HG03045 (cell line): Measurements from ENCODE around the gene CCNL2.

Experiments
- ATAC-seq: cut with Tn5 transposase; IDR thresholded peaks from one replicate; pipeline ENCODE4 v1.9.1; 2021; ENCODE audit warnings: mild to moderate bottlenecking, moderate library complexity; ENCODE audit not compliant: unreplicated experiment

Gene CCNL2

GRCh38 chr1:1359308-1359663, 39.8 kb downstream of the CCNL2 start:
- ATAC-seq, result no peak

DNA sequence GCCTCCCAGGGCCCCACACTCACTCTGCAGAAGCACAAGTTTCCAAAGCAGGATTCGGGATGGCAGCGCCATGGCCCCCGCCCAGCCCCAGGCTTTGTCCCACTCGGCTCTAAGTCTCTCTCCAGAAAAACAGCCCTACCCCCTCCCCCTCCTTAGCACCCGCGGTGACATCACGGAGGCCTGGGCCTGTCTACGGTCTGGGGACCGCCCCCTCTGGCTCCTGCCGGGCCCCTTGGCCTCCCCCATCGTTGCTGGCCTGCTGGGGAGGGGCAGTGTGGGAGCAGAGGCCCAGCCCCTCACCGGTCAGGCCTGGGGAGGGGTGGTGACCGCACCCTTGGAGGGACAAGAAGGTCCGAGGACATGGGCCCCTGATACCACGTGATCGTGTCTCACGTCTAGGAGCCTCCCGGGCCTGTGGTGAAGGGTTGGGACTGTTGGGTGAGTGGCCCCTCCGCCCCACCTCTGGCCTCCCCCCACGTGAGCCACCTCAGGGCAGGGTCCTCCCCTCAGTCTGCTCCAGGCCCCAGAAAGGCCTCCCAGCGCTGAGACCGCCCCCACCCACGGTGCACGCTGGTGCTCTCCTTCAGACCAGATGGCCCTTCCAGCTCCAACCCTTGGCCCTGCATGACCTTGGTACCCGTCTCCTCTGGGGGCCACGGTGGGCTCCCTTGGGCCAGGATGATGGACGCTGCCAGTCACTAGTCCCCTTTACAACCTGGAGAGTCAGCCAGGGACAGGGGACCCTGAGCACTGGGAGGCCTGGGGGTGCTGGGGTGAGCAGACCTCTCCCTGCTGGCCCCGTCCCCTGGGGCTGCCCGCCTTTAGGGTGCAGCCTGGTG, 40.5 kb downstream of the CCNL2 start, which contains the start of gene MXRA8:
Gene MXRA8, minus strand, starts transcription at position 123 of the 839 bp plus-strand sequence. Its CDS starts 51 bp downstream, at position 72.
- ATAC-seq, result no peak

DNA sequence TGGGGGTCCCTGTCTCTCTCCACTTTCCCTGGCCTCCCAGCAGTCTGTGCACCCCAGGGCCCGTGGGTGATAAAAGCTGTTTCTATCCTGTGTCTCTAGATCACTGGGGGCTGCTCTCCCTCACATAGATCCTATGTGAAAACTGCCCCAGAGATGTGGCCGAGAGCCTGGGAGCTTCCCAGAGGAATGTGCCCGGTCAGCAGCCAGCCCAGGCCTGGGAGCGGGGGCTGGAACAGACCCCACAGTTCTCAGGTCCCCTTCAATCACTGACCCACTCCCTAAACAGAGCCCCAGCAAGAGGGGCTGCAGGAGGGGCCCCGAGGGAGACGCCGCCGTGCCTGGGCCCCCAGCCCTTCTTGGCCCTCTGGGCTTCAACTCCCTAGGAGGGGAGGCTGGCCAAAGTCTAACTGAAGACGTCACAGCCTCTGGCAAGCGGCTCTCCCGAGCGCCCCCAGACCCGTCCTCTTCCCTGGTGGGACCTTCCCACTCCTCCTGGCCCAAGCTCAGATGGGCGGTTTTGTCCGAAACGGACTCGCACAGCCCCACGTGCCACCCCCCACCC, 41.2 kb downstream of the CCNL2 start:
- ATAC-seq, result no peak

GRCh38 chr1:1356796-1357401, 42.2 kb downstream of the CCNL2 start:
- no peak for ATAC-seq

DNA sequence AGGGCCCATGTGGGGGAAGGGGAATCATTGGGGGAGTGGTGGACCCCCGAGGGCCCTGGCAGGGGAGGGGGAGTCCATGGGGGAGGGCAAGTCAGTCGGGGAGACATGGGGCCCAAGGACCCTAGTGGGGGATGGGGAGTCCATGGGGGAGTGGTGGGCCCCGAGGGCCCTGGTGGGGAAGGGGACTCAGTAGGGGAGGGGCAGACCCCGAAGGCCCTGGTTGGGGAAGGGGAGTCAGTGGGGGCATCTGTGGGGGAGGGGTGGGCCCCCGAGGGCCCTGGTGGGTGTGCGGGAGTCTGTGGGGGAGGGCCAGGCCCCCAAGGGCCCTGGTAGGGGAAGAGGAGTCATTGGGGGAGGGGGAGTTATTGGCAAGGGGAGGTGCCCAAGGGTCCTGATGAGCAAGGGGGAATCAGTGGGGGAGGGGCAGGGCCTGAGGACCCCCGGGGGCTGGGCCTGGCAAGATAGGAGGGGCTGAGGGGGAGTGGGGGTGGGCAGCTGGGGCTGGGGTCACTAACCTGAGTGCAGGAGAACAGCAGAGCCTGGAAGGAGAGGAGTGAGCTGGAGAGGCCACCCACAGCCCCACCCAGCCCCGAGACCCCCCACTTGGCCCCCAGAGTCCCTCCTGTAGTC, 42.9 kb downstream of the CCNL2 start:
- ATAC-seq, result no peak

- no peak for ATAC-seq
Measured at GRCh38 chr1:1355416-1355815, 43.7 kb downstream of the CCNL2 start.

GRCh38 chr1:1354271-1355247, 44.6 kb downstream of the CCNL2 start:
- no peak for ATAC-seq

DNA sequence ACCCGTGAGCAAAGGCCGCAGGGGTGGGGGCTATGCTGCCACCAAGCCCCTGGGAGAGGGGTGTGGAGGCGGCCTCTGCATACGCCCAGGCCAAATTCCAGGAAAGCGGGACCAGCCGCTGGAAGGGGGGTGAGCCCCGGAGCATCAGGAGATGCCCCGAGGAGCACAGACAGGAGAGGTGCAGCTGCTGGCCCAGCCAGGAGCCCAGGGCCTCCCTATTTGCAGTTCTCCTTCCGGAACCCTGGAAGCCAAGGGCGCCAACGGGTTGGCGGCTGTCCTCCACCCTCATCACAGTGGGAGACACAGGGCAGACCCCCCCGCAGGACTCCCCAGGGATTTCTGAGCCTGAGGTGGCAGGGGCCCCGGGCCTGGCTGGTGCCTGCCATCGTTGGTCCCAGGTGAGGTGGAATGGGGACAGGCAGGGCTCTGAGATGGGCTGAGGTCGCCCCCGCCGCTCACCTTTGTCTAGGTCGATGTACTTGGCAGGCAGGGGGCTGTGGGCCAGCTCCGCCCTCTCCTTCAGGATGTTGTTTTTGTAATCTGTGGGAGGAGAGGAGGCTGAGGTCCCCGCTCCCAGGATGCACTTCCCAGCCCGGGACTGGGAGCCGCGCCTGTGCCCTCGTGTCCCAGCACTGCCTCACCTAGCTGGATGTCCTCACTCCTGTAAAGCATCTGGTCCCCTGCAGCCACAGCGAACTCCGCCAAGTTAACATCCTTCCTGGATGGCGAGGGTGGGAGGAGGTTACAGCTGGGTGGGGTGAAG, 45.6 kb downstream of the CCNL2 start:
- ATAC-seq, result no peak

DNA sequence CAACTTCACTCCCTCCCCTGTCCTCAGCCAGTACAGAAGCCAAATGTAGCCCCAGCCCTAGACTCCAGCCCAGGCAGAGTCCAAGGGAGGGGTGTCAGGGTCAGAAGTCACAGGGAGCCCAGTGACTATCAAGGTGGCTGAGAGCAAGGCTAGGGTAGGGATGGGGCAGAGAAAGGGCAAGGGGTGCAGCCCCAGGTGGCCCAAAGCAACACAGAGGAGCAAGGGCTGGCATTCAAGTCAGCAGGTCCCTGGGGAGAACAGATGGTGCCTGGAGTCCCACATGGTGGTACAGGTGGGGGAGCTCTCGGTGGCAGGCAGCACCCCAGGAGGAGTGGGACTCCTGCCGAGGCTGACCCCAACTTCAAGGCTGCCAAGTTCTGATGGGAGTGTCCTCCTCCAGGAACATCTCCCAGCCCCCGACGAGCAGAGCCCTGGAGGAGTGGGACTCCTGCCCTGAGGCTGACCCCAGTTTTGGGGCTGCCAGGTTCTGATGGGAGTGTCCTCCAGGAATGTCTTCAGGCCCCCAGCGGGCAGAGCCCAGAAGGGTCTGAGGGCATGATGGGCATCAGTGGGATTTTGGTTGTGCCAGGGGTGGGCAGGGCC, 46.2 kb downstream of the CCNL2 start:
- no peak for ATAC-seq

GRCh38 chr1:1351511-1352427, 47.4 kb downstream of the CCNL2 start:
- no peak for ATAC-seq

- peak; percentile 63 for ATAC-seq
Measured at GRCh38 chr1:1349256-1350012, 49.7 kb downstream of the CCNL2 start, which contains the start of gene DVL1. Gene DVL1, minus strand, starts transcription at chr1:1349418. Its CDS starts 353 bp downstream, at chr1:1349065.

DNA sequence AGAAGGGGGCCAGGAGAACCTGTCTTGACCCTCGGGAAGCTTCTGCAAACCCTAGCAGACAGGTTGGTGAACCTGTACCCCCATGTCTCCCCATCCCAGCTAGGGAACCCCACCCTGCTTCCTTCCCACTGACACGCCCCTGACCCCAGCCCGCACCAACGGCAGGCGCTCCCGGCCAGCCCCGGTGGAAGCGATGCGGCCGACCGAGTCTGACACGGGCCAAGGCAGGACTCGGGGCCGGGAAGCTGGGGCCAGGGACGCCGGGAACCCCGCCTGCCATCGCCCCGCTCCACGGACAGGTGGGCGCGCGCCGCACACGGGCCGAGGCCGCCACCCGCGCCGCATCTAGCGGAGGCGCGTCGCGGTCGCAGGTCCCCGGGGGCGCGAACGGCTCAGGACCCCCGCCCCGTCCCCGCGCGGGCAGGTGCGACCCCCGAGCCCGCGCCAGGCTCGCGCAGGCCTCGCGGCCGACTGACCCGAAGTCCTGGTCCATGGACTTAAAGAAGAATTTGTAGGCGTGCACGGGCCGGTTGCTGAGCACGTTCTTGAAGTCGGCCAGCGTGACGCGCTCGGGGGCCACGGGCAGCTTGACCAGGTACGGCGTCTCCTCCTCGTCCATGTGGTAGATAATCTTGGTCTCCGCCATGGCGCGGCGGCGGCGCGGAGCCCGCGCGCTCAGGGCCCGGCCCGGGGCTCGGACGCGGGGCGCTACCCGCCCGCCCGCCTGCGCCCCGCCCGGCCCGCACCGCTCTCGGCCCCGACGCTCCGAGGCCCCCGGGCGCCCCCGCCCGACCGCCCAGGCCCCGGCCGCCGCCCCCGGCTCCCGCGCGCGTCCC, 50.5 kb downstream of the CCNL2 start:
- ATAC-seq, result peak; percentile 25

- no peak for ATAC-seq
Measured at GRCh38 chr1:1347663-1348419, 51.3 kb downstream of the CCNL2 start.

GRCh38 chr1:1347026-1347595, 52.0 kb downstream of the CCNL2 start:
- ATAC-seq, result no peak

DNA sequence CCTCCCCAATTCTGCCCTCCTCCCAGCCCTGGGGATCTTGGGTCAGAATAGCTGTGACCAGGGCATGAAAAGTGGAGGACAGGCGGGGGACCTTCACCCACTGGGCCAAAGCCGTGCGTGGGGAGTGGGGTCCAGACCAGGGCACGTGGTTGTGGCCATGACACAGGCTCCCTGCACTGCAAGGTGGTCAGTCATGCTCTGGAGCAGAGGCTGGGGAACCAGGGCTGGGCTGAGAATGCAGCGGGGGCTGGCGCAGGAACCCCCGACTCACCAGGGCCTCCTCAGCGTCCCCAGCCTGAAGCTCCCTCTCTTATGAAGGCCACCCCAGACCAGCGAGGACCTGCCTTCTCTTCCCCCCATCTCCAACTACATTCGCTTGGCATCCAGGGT, 52.6 kb downstream of the CCNL2 start:
- no peak for ATAC-seq
